ENCODE data around the gene KIAA2012.
A peak's percentile ranks its signal among the peaks of the same experiment; 100 is the strongest.

KIAA2012 gene

GRCh38 chr2:202115479-202115971 is 42.5 kb downstream of the KIAA2012 start:
- DNase-seq (ENCODE audit: low spot score) (no peak), ATAC-seq (ENCODE audit: low read depth) (peak; percentile 85)
- Histone ChIP-seq H3K4me3 (ENCODE audit: severe bottlenecking) (no peak overlapping the region), H3K9me3 (ENCODE audit: severe bottlenecking) (no peaks in the 10 kb centered on the region), H3K4me1 (ENCODE audit: insufficient read depth, poor library complexity, severe bottlenecking) (peaks cover 8% of the 10 kb centered on the region), H3K36me3 (ENCODE audit: low read depth) (no peaks in the 10 kb centered on the region), H3K27ac (ENCODE audit: poor library complexity, severe bottlenecking) (peak overlapping the region; percentile 20), H3K27me3 (ENCODE audit: insufficient read depth, poor library complexity, severe bottlenecking) (no peaks in the 10 kb centered on the region)
- no peak for TF ChIP-seq CTCF (IDR thresholded peaks at IDR 0.05; ENCODE audit: poor library complexity, severe bottlenecking)

- H3K27me3 ChIP-seq (ENCODE audit: insufficient read depth, poor library complexity, severe bottlenecking) = no peaks in the 10 kb centered on the region
- H3K4me1 ChIP-seq (ENCODE audit: insufficient read depth, poor library complexity, severe bottlenecking) = peaks cover 8% of the 10 kb centered on the region
- no peak for TF ChIP-seq CTCF (IDR thresholded peaks at IDR 0.05; ENCODE audit: poor library complexity, severe bottlenecking)
- H3K27ac ChIP-seq (ENCODE audit: poor library complexity, severe bottlenecking) = no peak overlapping the region
- H3K36me3 ChIP-seq (ENCODE audit: low read depth) = no peaks in the 10 kb centered on the region
- H3K9me3 ChIP-seq (ENCODE audit: severe bottlenecking) = no peaks in the 10 kb centered on the region
- H3K4me3 ChIP-seq (ENCODE audit: severe bottlenecking) = no peak overlapping the region
- ATAC-seq (ENCODE audit: low read depth) = no peak
- DNase-seq (ENCODE audit: low spot score) = no peak
Observed at GRCh38 chr2:202116691-202117090, 43.6 kb downstream of the KIAA2012 start.

- no peaks in the 10 kb centered on the region for H3K36me3 ChIP-seq (ENCODE audit: low read depth)
- ATAC-seq (ENCODE audit: low read depth) (no peak), DNase-seq (ENCODE audit: low spot score) (no peak)
- no peaks in the 10 kb centered on the region for H3K27me3 ChIP-seq (ENCODE audit: insufficient read depth, poor library complexity, severe bottlenecking)
- TF ChIP-seq CTCF (IDR thresholded peaks at IDR 0.05; ENCODE audit: poor library complexity, severe bottlenecking) = no peak
- H3K4me3 ChIP-seq (ENCODE audit: severe bottlenecking) = no peak overlapping the region
- no peaks in the 10 kb centered on the region for H3K9me3 ChIP-seq (ENCODE audit: severe bottlenecking)
- peaks cover 8% of the 10 kb centered on the region for H3K4me1 ChIP-seq (ENCODE audit: insufficient read depth, poor library complexity, severe bottlenecking)
- no peak overlapping the region for H3K27ac ChIP-seq (ENCODE audit: poor library complexity, severe bottlenecking)
Observed at GRCh38 chr2:202118168-202118567, 45.1 kb downstream of the KIAA2012 start.

- Histone ChIP-seq H3K27me3 (ENCODE audit: insufficient read depth, poor library complexity, severe bottlenecking) (no peaks in the 10 kb centered on the region), H3K4me1 (ENCODE audit: insufficient read depth, poor library complexity, severe bottlenecking) (peaks cover 4% of the 10 kb centered on the region), H3K9me3 (ENCODE audit: severe bottlenecking) (no peaks in the 10 kb centered on the region), H3K27ac (ENCODE audit: poor library complexity, severe bottlenecking) (no peak overlapping the region), H3K4me3 (ENCODE audit: severe bottlenecking) (no peak overlapping the region), H3K36me3 (ENCODE audit: low read depth) (no peaks in the 10 kb centered on the region)
- ATAC-seq (ENCODE audit: low read depth) = no peak
- DNase-seq (ENCODE audit: low spot score) = no peak
- TF ChIP-seq CTCF (IDR thresholded peaks at IDR 0.05; ENCODE audit: poor library complexity, severe bottlenecking) = no peak
Observed at GRCh38 chr2:202120828-202121227, 47.8 kb downstream of the KIAA2012 start.

GRCh38 chr2:202121532-202122162 is 48.6 kb downstream of the KIAA2012 start:
- H3K27ac ChIP-seq (ENCODE audit: poor library complexity, severe bottlenecking) = no peak overlapping the region
- H3K9me3 ChIP-seq (ENCODE audit: severe bottlenecking) = no peaks in the 10 kb centered on the region
- H3K36me3 ChIP-seq (ENCODE audit: low read depth) = no peaks in the 10 kb centered on the region
- no peak for ATAC-seq (ENCODE audit: low read depth)
- no peak overlapping the region for H3K4me3 ChIP-seq (ENCODE audit: severe bottlenecking)
- no peak for TF ChIP-seq CTCF (IDR thresholded peaks at IDR 0.05; ENCODE audit: poor library complexity, severe bottlenecking)
- no peaks in the 10 kb centered on the region for H3K4me1 ChIP-seq (ENCODE audit: insufficient read depth, poor library complexity, severe bottlenecking)
- no peaks in the 10 kb centered on the region for H3K27me3 ChIP-seq (ENCODE audit: insufficient read depth, poor library complexity, severe bottlenecking)
- DNase-seq (ENCODE audit: low spot score) = no peak

Data from RWPE2 (cell line).